HepG2 (cell line): ENCODE results near the gene PLOD3. TPM values are rescaled to one million over a fixed set of nuclear protein-coding genes. Genes with fewer than 3 reads are reported as not detected.

ENCODE experiments used
- ATAC-seq: fragments of 200-7000 bp; cut with Tn5 transposase; 3 replicates; pipeline ENCODE4 v1.9.1; 2020; ENCODE audit warnings: mild to moderate bottlenecking, moderate library complexity
- BruUV-seq: library from RNA; stranded (reverse); fragments of 400-500 nt; replicated peaks from 2 replicates; lab custom pipeline; 2021; lab: Mats Ljungman, UMichigan
- CTCF ChIA-PET: fragments of 300-600 bp; formaldehyde crosslinking; extraction: SDS; loops from one replicate; lab custom pipeline; 2021; ENCODE audit warnings: low total read pairs, inconsistent platforms, low intra/inter-chr PET ratio; lab: Yijun Ruan, JAX
- POLR2A ChIA-PET: fragments of 350-600 bp; sonication (Branson Sonifier 250); formaldehyde crosslinking; loops from one replicate; lab custom pipeline; 2020; ENCODE audit warnings: antibody characterized with exemption, inconsistent platforms; lab: Yijun Ruan, JAX
- DNase-seq: peaks from one replicate; pipeline ENCODE4 v3.0.0-alpha.2; 2015; ENCODE audit warnings: low spot score
- FAIRE-seq: peaks from 3 replicates; lab custom pipeline; 2011; peaks lifted over from hg19 to GRCh38; lab: Jason Lieb, UNC
- H2AFZ ChIP-seq: one replicate; pipeline ENCODE4 v1.6.1; 2011; ENCODE audit warnings: low read length, inconsistent platforms
- H3K27ac ChIP-seq: fragments of 300-600 bp; 3 replicates; pipeline ENCODE4 v1.8.0; 2011; ENCODE audit warnings: mixed run types, mild to moderate bottlenecking, mixed read lengths, low read length, inconsistent platforms; ENCODE audit not compliant: insufficient read depth; ENCODE audit errors: extremely low read length
- H3K27me3 ChIP-seq, 2 experiments: fragments of 200-600 bp in 1 of 2; 2 replicates in 1 of 2; 3 replicates in 1 of 2; pipeline versions ENCODE4 v1.6.0 to v1.8.0; 2011; ENCODE audit warnings: low read length in 2 of 2, mild to moderate bottlenecking in 2 of 2, moderate library complexity in 2 of 2, inconsistent platforms in 1 of 2; ENCODE audit not compliant: insufficient read depth in 2 of 2, control insufficient read depth in 1 of 2
- H3K36me3 ChIP-seq, 2 experiments: fragments of 200-600 bp in 1 of 2; replicated peaks in 1 of 2; 2 replicates in 1 of 2; 3 replicates in 1 of 2; pipeline versions ENCODE4 v1.5.1 to v1.8.0; 2011; ENCODE audit warnings: low read length in 2 of 2, inconsistent platforms in 1 of 2; ENCODE audit not compliant: insufficient read depth in 2 of 2, control insufficient read depth in 1 of 2
- H3K4me1 ChIP-seq: 2 replicates; pipeline ENCODE4 v1.5.1; 2012; ENCODE audit warnings: low read length, inconsistent platforms; ENCODE audit not compliant: insufficient read depth
- H3K4me2 ChIP-seq: 2 replicates; pipeline ENCODE4 v1.6.0; 2011; ENCODE audit warnings: low read depth, low read length, inconsistent platforms
- H3K4me3 ChIP-seq, 3 experiments: fragments of 200-600 bp in 1 of 3; sonication (generic), shearing (Covaris generic) in 1 of 3; replicated peaks in 1 of 3; 2 replicates each; pipeline ENCODE4 v1.5.1; 2011 to 2016; ENCODE audit warnings: low read length in 3 of 3, inconsistent platforms in 2 of 3, low read depth in 2 of 3, mild to moderate bottlenecking in 2 of 3, control low read depth in 1 of 3, mixed read lengths in 1 of 3; ENCODE audit not compliant: insufficient read depth in 1 of 3
- H3K79me2 ChIP-seq: one replicate; pipeline ENCODE4 v1.6.1; 2011; ENCODE audit warnings: low read length, inconsistent platforms; ENCODE audit not compliant: insufficient read depth
- H3K9ac ChIP-seq: 2 replicates; pipeline ENCODE4 v1.6.0; 2011; ENCODE audit warnings: mild to moderate bottlenecking, low read depth, low read length, inconsistent platforms; ENCODE audit not compliant: insufficient read depth
- H3K9me3 ChIP-seq: 2 replicates; pipeline ENCODE4 v1.5.1; 2012; ENCODE audit warnings: mild to moderate bottlenecking, low read length
- H4K20me1 ChIP-seq: 2 replicates; pipeline ENCODE4 v1.6.0; 2011; ENCODE audit warnings: inconsistent platforms, mild to moderate bottlenecking, low read length, moderate library complexity; ENCODE audit not compliant: insufficient read depth
- ASH2L ChIP-seq: fragments of 300-600, 200-600 bp; sonication (generic); IDR thresholded peaks from 2 replicates; pipeline ENCODE4 v1.7.0; 2017; ENCODE audit warnings: low read depth, mild to moderate bottlenecking, moderate library complexity, mixed read lengths, low read length; ENCODE audit not compliant: insufficient read length
- CEBPG ChIP-seq: IDR thresholded peaks from 2 replicates; pipeline ENCODE4 v1.6.1; 2016
- EP300 ChIP-seq, 3 experiments: sonication (generic) in 1 of 3; formaldehyde crosslinking in 1 of 3; IDR thresholded peaks; 2 replicates each; pipeline versions ENCODE4 v1.5.1 to v1.6.1; 2011 to 2020; ENCODE audit warnings: low read depth in 2 of 3, low read length in 2 of 3, borderline replicate concordance in 1 of 3, improper control_type of control experiment in 1 of 3, mild to moderate bottlenecking in 1 of 3, missing genetic modification reagents in 1 of 3, moderate library complexity in 1 of 3
- RAD51 ChIP-seq: fragments of 450-650 bp; IDR thresholded peaks from 2 replicates; pipeline ENCODE4 v1.6.1; 2016; ENCODE audit warnings: borderline replicate concordance
- ZBTB8A ChIP-seq: sonication (generic); formaldehyde crosslinking; IDR thresholded peaks from 2 replicates; pipeline ENCODE4 v1.4.0; 2020; ENCODE audit warnings: mild to moderate bottlenecking, low read depth, missing genetic modification reagents, borderline replicate concordance
- ZNF34 ChIP-seq: sonication (generic); formaldehyde crosslinking; IDR thresholded peaks from 2 replicates; pipeline ENCODE4 v1.4.0; 2020; ENCODE audit warnings: mild to moderate bottlenecking, missing genetic modification reagents, borderline replicate concordance
- ZNF350 ChIP-seq: sonication (generic); formaldehyde crosslinking; IDR thresholded peaks from 2 replicates; pipeline ENCODE4 v1.4.0; 2020; ENCODE audit warnings: mild to moderate bottlenecking, low read depth, missing genetic modification reagents, borderline replicate concordance
- ZNF432 ChIP-seq: sonication (generic); formaldehyde crosslinking; IDR thresholded peaks from 2 replicates; pipeline ENCODE4 v1.5.0; 2020; ENCODE audit warnings: missing genetic modification reagents, mild to moderate bottlenecking, borderline replicate concordance
- ZNF468 ChIP-seq: sonication (generic); formaldehyde crosslinking; IDR thresholded peaks from 2 replicates; pipeline ENCODE4 v1.8.0; 2022; ENCODE audit warnings: mild to moderate bottlenecking, moderate library complexity, missing genetic modification reagents
- ZNF501 ChIP-seq: sonication (generic); formaldehyde crosslinking; IDR thresholded peaks from 2 replicates; pipeline ENCODE4 v1.5.1; 2020; ENCODE audit warnings: mild to moderate bottlenecking, moderate library complexity, missing genetic modification reagents
- ZNF556 ChIP-seq: sonication (generic); formaldehyde crosslinking; IDR thresholded peaks from 2 replicates; pipeline ENCODE4 v1.4.0; 2020; ENCODE audit warnings: mild to moderate bottlenecking, missing genetic modification reagents, borderline replicate concordance
- WGBS: methylation state at CpG from one replicate; pipeline ENCODE4 v1.1.6; 2017; ENCODE audit warnings: low lambda C conversion rate; 5-methylcytosine and 5-hydroxymethylcytosine counted together
- in situ Hi-C: cut with HindIII; loops from 2 replicates; pipeline ENCODE4 v1.10.0; 2017; ENCODE audit warnings: low pct_unique_long_range_greater_than_20kb; ENCODE audit not compliant: extremely low pct_ligation_motif_present
- intact Hi-C: fragments of 100-400 bp; cut with micrococcal nuclease; formaldehyde crosslinking; loops from one replicate; pipeline ENCODE4 v1.10.0; 2022; ENCODE audit not compliant: unreplicated experiment
- polyA plus RNA-seq, 8 experiments: library from polyadenylated mRNA; depleted of rRNA in 3 of 8; stranded (reverse) in 7 of 8; unstranded in 1 of 8; fragments of >200 nt; fragmentation: Illumina TruSeq in 4 of 8; extraction: Trizol in 4 of 8; gene quantifications; 2 replicates each; pipeline versions ENCODE4 v1.2.1 to v1.2.3, GENCODE V29; 2011 to 2016; ENCODE audit warnings: low read depth in 4 of 8, missing spikeins in 1 of 8, mixed read lengths in 1 of 8; ENCODE audit not compliant: insufficient read depth in 1 of 8
- total RNA-seq, 5 experiments: library from RNA; depleted of rRNA; stranded (reverse); fragments of >200 nt; fragmentation: Illumina TruSeq; extraction: Trizol; gene quantifications; 2 replicates each; pipeline ENCODE4 v1.2.3, GENCODE V29; 2016; ENCODE audit warnings: low read depth in 1 of 5
- TF ChIP-seq, protein P1 (sequence below), 2 experiments: sonication (generic) in 1 of 2; formaldehyde crosslinking in 1 of 2; IDR thresholded peaks; 2 replicates each; pipeline versions ENCODE4 v1.4.0 to v1.6.1; 2018 to 2020; ENCODE audit warnings: missing genetic modification reagents in 2 of 2, borderline replicate concordance in 1 of 2, low read depth in 1 of 2, mild to moderate bottlenecking in 1 of 2, missing biosample characterization in 1 of 2

The PLOD3 gene
- total and polyA plus RNA-seq, 2 of the 13 experiments (the other 11 are each of a cell fraction or from before 2014, with no cell fraction given) = 65.8 to 67.4 TPM

DNA sequence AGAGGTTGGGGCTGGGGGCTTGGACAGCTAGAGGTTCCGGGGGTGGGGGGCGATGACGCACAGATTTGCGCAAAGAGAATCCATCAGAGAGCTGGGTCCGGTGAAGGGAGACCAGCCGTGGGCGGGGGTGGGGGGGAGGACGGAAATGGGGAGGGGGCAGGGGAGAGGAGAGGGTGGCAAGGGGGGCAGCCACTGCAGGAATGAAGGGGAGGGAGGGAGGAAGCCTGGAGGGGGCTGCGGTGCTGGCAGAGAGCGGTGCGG, 50.8 kb downstream of the PLOD3 start:
- POLR2A ChIA-PET = interaction anchor here (1.1 kb wide), 1 partner anchor 16 kb away, joined by 4 read pairs; no protein-coding TSS in a partner anchor
- ATAC-seq = no peak
- WGBS = 15% methylated on average over 11 of the region's 11 CpGs
- Histone ChIP-seq H3K9ac (no peak overlapping the region), H3K9me3 (no peaks in the 10 kb centered on the region)
- intact Hi-C loops = no loop called here
- TF ChIP-seq ZNF34 (CRISPR knock-in tag) = no peak
- TF ChIP-seq ZNF432 (CRISPR knock-in tag) = no peak
- no peak for TF ChIP-seq ZNF501 (CRISPR knock-in tag)
- no peak for TF ChIP-seq ZNF468 (CRISPR knock-in tag)
- no peak for TF ChIP-seq EP300 (IDR thresholded peaks at IDR 0.05; ENCODE audit: low read depth in 2 of 2, low read length in 2 of 2)
- no peak for TF ChIP-seq EP300 (CRISPR knock-in tag; IDR thresholded peaks at IDR 0.05; ENCODE audit: borderline replicate concordance)
- no peak for TF ChIP-seq RAD51
- TF ChIP-seq, protein P1, sequence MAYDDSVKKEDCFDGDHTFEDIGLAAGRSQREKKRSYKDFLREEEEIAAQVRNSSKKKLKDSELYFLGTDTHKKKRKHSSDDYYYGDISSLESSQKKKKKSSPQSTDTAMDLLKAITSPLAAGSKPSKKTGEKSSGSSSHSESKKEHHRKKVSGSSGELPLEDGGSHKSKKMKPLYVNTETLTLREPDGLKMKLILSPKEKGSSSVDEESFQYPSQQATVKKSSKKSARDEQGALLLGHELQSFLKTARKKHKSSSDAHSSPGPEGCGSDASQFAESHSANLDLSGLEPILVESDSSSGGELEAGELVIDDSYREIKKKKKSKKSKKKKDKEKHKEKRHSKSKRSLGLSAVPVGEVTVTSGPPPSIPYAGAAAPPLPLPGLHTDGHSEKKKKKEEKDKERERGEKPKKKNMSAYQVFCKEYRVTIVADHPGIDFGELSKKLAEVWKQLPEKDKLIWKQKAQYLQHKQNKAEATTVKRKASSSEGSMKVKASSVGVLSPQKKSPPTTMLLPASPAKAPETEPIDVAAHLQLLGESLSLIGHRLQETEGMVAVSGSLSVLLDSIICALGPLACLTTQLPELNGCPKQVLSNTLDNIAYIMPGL (CRISPR knock-in tag; IDR thresholded peaks at IDR 0.05; ENCODE audit: borderline replicate concordance in 1 of 2, low read depth in 1 of 2) = no peak
- TF ChIP-seq CEBPG = no peak
- TF ChIP-seq ASH2L = no peak
- no peak for TF ChIP-seq ZNF350
- no peak for TF ChIP-seq ZBTB8A (CRISPR knock-in tag)
- no peak for TF ChIP-seq ZNF556 (CRISPR knock-in tag)
- TF ChIP-seq, all 625 proteins: peak for 0
- Histone ChIP-seq H3K4me1 (peaks cover 44% of the 10 kb centered on the region), H3K4me2 (no peak overlapping the region), H3K27ac (no peak overlapping the region), H4K20me1 (peaks cover 9% of the 10 kb centered on the region; the same call in 1 of the 2 replicates), H3K27me3 (peaks cover 5 to 63% of the 10 kb centered on the region in 2 experiments; a peak in 4 of 5 replicates), H3K36me3 (no peaks in the 10 kb centered on the region), H3K4me3 (no peak overlapping the region), H3K79me2 (no peaks in the 10 kb centered on the region), H2AFZ (no peak overlapping the region)
- no TSS peak for BruUV-seq
- in situ Hi-C loops = no loop called here
- CTCF ChIA-PET = no interaction called here
- FAIRE-seq (no peak), DNase-seq (no peak)
